ENCODE results near the gene PID1.

PID1 gene

GRCh38 chr2:229178117-229178516 is 93.0 kb downstream of the PID1 start:
- TF ChIP-seq POLR2A (IDR thresholded peaks at IDR 0.05; ENCODE audit: low read depth, low read length), result no peak
- no peak for TF ChIP-seq POLR2AphosphoS5 (IDR thresholded peaks at IDR 0.05; ENCODE audit: low read depth, low read length)
- TF ChIP-seq TAF1 (IDR thresholded peaks at IDR 0.05; ENCODE audit: low read depth, low read length), result no peak
- TF ChIP-seq POU2F2 (IDR thresholded peaks at IDR 0.05; ENCODE audit: low read depth, low read length), result no peak
- no peak for TF ChIP-seq PAX5 (IDR thresholded peaks at IDR 0.05; ENCODE audit: insufficient read depth, low read length, severe bottlenecking)
- TF ChIP-seq SPI1 (IDR thresholded peaks at IDR 0.05; ENCODE audit: low read depth, low read length), result no peak
- DNase-seq (ENCODE audit: insufficient read length, low spot score), result no peak

GRCh38 chr2:229176136-229176535 is 95.0 kb downstream of the PID1 start:
- FAIRE-seq (no peak), DNase-seq (ENCODE audit: insufficient read length, low spot score) (no peak)

More at GRCh38 chr2:229178117-229178516, 93.0 kb downstream of the PID1 start:
- FAIRE-seq, result no peak

GRCh38 chr2:229175497-229175863 is 95.6 kb downstream of the PID1 start:
- TF ChIP-seq TAF1 (IDR thresholded peaks at IDR 0.05; ENCODE audit: low read depth, low read length) (no peak), PAX5 (IDR thresholded peaks at IDR 0.05; ENCODE audit: insufficient read depth, low read length, severe bottlenecking) (no peak)
- DNase-seq (ENCODE audit: insufficient read length, low spot score), result no peak
- no peak for FAIRE-seq

More at GRCh38 chr2:229176136-229176535, 95.0 kb downstream of the PID1 start:
- TF ChIP-seq POU2F2 (IDR thresholded peaks at IDR 0.05; ENCODE audit: low read depth, low read length) (no peak), POLR2AphosphoS5 (IDR thresholded peaks at IDR 0.05; ENCODE audit: low read depth, low read length) (no peak), POLR2A (IDR thresholded peaks at IDR 0.05; ENCODE audit: low read depth, low read length) (no peak), TAF1 (IDR thresholded peaks at IDR 0.05; ENCODE audit: low read depth, low read length) (no peak), SPI1 (IDR thresholded peaks at IDR 0.05; ENCODE audit: low read depth, low read length) (no peak), PAX5 (IDR thresholded peaks at IDR 0.05; ENCODE audit: insufficient read depth, low read length, severe bottlenecking) (no peak)

GRCh38 chr2:229174794-229175496 is 96.1 kb downstream of the PID1 start:
- DNase-seq (ENCODE audit: insufficient read length, low spot score) (no peak), FAIRE-seq (no peak)
- no peak for TF ChIP-seq POLR2AphosphoS5 (IDR thresholded peaks at IDR 0.05; ENCODE audit: low read depth, low read length)
- TF ChIP-seq SPI1 (IDR thresholded peaks at IDR 0.05; ENCODE audit: low read depth, low read length), result no peak
- no peak for TF ChIP-seq POLR2A (IDR thresholded peaks at IDR 0.05; ENCODE audit: low read depth, low read length)
- no peak for TF ChIP-seq TAF1 (IDR thresholded peaks at IDR 0.05; ENCODE audit: low read depth, low read length)
- no peak for TF ChIP-seq POU2F2 (IDR thresholded peaks at IDR 0.05; ENCODE audit: low read depth, low read length)
- TF ChIP-seq PAX5 (IDR thresholded peaks at IDR 0.05; ENCODE audit: insufficient read depth, low read length, severe bottlenecking), result no peak

GRCh38 chr2:229173825-229174359 is 97.2 kb downstream of the PID1 start:
- DNase-seq (ENCODE audit: insufficient read length, low spot score) (no peak), FAIRE-seq (no peak)
- no peak for TF ChIP-seq POU2F2 (IDR thresholded peaks at IDR 0.05; ENCODE audit: low read depth, low read length)

GRCh38 chr2:229170916-229171315 is 100.2 kb downstream of the PID1 start:
- TF ChIP-seq POU2F2 (IDR thresholded peaks at IDR 0.05; ENCODE audit: low read depth, low read length) (no peak), PAX5 (IDR thresholded peaks at IDR 0.05; ENCODE audit: insufficient read depth, low read length, severe bottlenecking) (no peak), SPI1 (IDR thresholded peaks at IDR 0.05; ENCODE audit: low read depth, low read length) (no peak), TAF1 (IDR thresholded peaks at IDR 0.05; ENCODE audit: low read depth, low read length) (no peak), POLR2A (IDR thresholded peaks at IDR 0.05; ENCODE audit: low read depth, low read length) (no peak), POLR2AphosphoS5 (IDR thresholded peaks at IDR 0.05; ENCODE audit: low read depth, low read length) (no peak)
- FAIRE-seq, result no peak
- no peak for DNase-seq (ENCODE audit: insufficient read length, low spot score)

- DNase-seq (ENCODE audit: insufficient read length, low spot score) (no peak), FAIRE-seq (no peak)
- TF ChIP-seq POLR2A (IDR thresholded peaks at IDR 0.05; ENCODE audit: low read depth, low read length), result no peak
- TF ChIP-seq TAF1 (IDR thresholded peaks at IDR 0.05; ENCODE audit: low read depth, low read length), result no peak
These were observed 100.9 kb downstream of the PID1 start for GRCh38 chr2:229170171-229170570.

GRCh38 chr2:229169751-229170150 is 101.3 kb downstream of the PID1 start:
- no peak for FAIRE-seq
- TF ChIP-seq POU2F2 (IDR thresholded peaks at IDR 0.05; ENCODE audit: low read depth, low read length) (no peak), POLR2A (IDR thresholded peaks at IDR 0.05; ENCODE audit: low read depth, low read length) (no peak), SPI1 (IDR thresholded peaks at IDR 0.05; ENCODE audit: low read depth, low read length) (no peak), TAF1 (IDR thresholded peaks at IDR 0.05; ENCODE audit: low read depth, low read length) (no peak), PAX5 (IDR thresholded peaks at IDR 0.05; ENCODE audit: insufficient read depth, low read length, severe bottlenecking) (no peak), POLR2AphosphoS5 (IDR thresholded peaks at IDR 0.05; ENCODE audit: low read depth, low read length) (no peak)

GRCh38 chr2:229164545-229165249 is 106.4 kb downstream of the PID1 start:
- no peak for FAIRE-seq
- no peak for DNase-seq (ENCODE audit: insufficient read length, low spot score)
- TF ChIP-seq POLR2A (IDR thresholded peaks at IDR 0.05; ENCODE audit: low read depth, low read length), result no peak
- TF ChIP-seq POLR2AphosphoS5 (IDR thresholded peaks at IDR 0.05; ENCODE audit: low read depth, low read length), result no peak
- no peak for TF ChIP-seq PAX5 (IDR thresholded peaks at IDR 0.05; ENCODE audit: insufficient read depth, low read length, severe bottlenecking)
- no peak for TF ChIP-seq POU2F2 (IDR thresholded peaks at IDR 0.05; ENCODE audit: low read depth, low read length)
- TF ChIP-seq SPI1 (IDR thresholded peaks at IDR 0.05; ENCODE audit: low read depth, low read length), result no peak

More at GRCh38 chr2:229169751-229170150, 101.3 kb downstream of the PID1 start:
- DNase-seq (ENCODE audit: insufficient read length, low spot score), result no peak

GRCh38 chr2:229163893-229164292 is 107.2 kb downstream of the PID1 start:
- FAIRE-seq, result no peak
- TF ChIP-seq PAX5 (IDR thresholded peaks at IDR 0.05; ENCODE audit: insufficient read depth, low read length, severe bottlenecking) (no peak), POU2F2 (IDR thresholded peaks at IDR 0.05; ENCODE audit: low read depth, low read length) (no peak), TAF1 (IDR thresholded peaks at IDR 0.05; ENCODE audit: low read depth, low read length) (no peak), POLR2AphosphoS5 (IDR thresholded peaks at IDR 0.05; ENCODE audit: low read depth, low read length) (no peak), POLR2A (IDR thresholded peaks at IDR 0.05; ENCODE audit: low read depth, low read length) (no peak), SPI1 (IDR thresholded peaks at IDR 0.05; ENCODE audit: low read depth, low read length) (no peak)

More at GRCh38 chr2:229163893-229164292, 107.2 kb downstream of the PID1 start:
- no peak for DNase-seq (ENCODE audit: insufficient read length, low spot score)

Measured in GM12891 (cell line).